HG02840 (cell line): ENCODE data around the gene CMIP.
"Not testable (repeated sequence)": the region's sequence is repeated elsewhere in the genome, so short reads cannot be mapped to it uniquely, and the experiment has no call there.

Source experiments
- ATAC-seq: cut with Tn5 transposase; IDR thresholded peaks from one replicate; pipeline ENCODE4 v1.9.1; 2021; ENCODE audit warnings: mild to moderate bottlenecking, moderate library complexity, moderate number of reproducible peaks; ENCODE audit not compliant: unreplicated experiment, low FRiP score

CMIP gene

GRCh38 chr16:81574168-81574567, 129.6 kb downstream of the CMIP start:
- ATAC-seq = no peak

- ATAC-seq = no peak
Observed at GRCh38 chr16:81575307-81575706, 130.7 kb downstream of the CMIP start.

- ATAC-seq = no peak
Observed at GRCh38 chr16:81575834-81576233, 131.2 kb downstream of the CMIP start.

GRCh38 chr16:81576696-81577095, 132.1 kb downstream of the CMIP start:
- ATAC-seq = no peak

- not testable (repeated sequence) for ATAC-seq
Observed at GRCh38 chr16:81577272-81577671, 132.7 kb downstream of the CMIP start.

GRCh38 chr16:81578076-81578475, 133.5 kb downstream of the CMIP start:
- ATAC-seq = no peak

GRCh38 chr16:81578636-81579413, 134.2 kb downstream of the CMIP start:
- no peak for ATAC-seq

GRCh38 chr16:81581107-81581506, 136.5 kb downstream of the CMIP start:
- ATAC-seq = no peak

GRCh38 chr16:81582655-81583441, 138.2 kb downstream of the CMIP start:
- no peak for ATAC-seq

GRCh38 chr16:81583893-81584631, 139.5 kb downstream of the CMIP start:
- no peak for ATAC-seq

- ATAC-seq = no peak
Observed at GRCh38 chr16:81585785-81586184, 141.2 kb downstream of the CMIP start.

GRCh38 chr16:81586417-81586816, 141.8 kb downstream of the CMIP start:
- ATAC-seq = no peak

- no peak for ATAC-seq
Observed at GRCh38 chr16:81586977-81587625, 142.5 kb downstream of the CMIP start.

GRCh38 chr16:81587626-81588160, 143.1 kb downstream of the CMIP start:
- no peak for ATAC-seq

- no peak for ATAC-seq
Observed at GRCh38 chr16:81588326-81589081, 143.9 kb downstream of the CMIP start.

GRCh38 chr16:81589975-81590650, 145.5 kb downstream of the CMIP start:
- ATAC-seq = no peak

GRCh38 chr16:81590714-81591544, 146.3 kb downstream of the CMIP start:
- no peak for ATAC-seq

- ATAC-seq = no peak
Observed at GRCh38 chr16:81591545-81591870, 146.9 kb downstream of the CMIP start.
